Loucy (cell line): ENCODE results near the gene STRN.

Experiments used
- CTCF ChIP-seq: fragments of 200-600 bp; sonication (generic); conservative IDR thresholded peaks from 2 replicates; pipeline ENCODE4 v1.5.1; 2014; ENCODE audit warnings: mild to moderate bottlenecking, antibody characterized with exemption, low read length
- EZH2phosphoT487 ChIP-seq: fragments of 200-600 bp; IDR thresholded peaks from 2 replicates; pipeline ENCODE4 v1.6.1; 2018; ENCODE audit warnings: antibody characterized with exemption, mild to moderate bottlenecking, moderate library complexity, borderline replicate concordance

- no peak for TF ChIP-seq CTCF
- no peak for TF ChIP-seq EZH2phosphoT487
Measured at GRCh38 chr2:36849265-36849664, 117.1 kb downstream of the STRN start.
